GM18505 (cell line): Measurements from ENCODE around the gene TTC28.
"Not testable (repeated sequence)": the region's sequence is repeated elsewhere in the genome, so short reads cannot be mapped to it uniquely, and the experiment has no call there.

Experiments used
- ATAC-seq: cut with Tn5 transposase; IDR thresholded peaks from one replicate; pipeline ENCODE4 v1.9.1; 2021; ENCODE audit not compliant: unreplicated experiment
- POLR2A ChIP-seq: IDR thresholded peaks from 4 replicates; pipeline ENCODE4 v1.6.1; 2011; ENCODE audit warnings: borderline replicate concordance; ENCODE audit not compliant: insufficient read depth, insufficient read length; ENCODE audit errors: extremely low read depth

Gene TTC28

DNA sequence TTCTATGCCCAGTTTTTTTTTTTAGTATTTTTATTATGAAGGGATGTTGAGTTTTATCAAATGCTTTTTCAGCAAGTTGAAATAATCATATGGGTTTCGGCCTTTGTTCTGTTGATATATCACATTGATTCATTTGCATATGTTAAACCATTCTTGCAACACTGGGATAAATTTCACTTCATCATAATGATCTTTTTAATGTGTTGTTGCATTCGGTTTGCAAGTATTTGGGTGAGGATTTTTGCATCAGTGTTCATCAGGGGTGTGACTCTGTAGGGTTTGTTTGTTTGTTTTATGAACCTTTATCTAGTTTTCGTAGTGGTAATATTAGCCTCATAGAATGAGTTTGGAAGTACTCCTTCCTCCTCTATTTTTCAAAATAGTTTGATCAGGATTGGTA lies 103.5 kb downstream of the TTC28 start:
- no peak for TF ChIP-seq POLR2A
- no peak for ATAC-seq

DNA sequence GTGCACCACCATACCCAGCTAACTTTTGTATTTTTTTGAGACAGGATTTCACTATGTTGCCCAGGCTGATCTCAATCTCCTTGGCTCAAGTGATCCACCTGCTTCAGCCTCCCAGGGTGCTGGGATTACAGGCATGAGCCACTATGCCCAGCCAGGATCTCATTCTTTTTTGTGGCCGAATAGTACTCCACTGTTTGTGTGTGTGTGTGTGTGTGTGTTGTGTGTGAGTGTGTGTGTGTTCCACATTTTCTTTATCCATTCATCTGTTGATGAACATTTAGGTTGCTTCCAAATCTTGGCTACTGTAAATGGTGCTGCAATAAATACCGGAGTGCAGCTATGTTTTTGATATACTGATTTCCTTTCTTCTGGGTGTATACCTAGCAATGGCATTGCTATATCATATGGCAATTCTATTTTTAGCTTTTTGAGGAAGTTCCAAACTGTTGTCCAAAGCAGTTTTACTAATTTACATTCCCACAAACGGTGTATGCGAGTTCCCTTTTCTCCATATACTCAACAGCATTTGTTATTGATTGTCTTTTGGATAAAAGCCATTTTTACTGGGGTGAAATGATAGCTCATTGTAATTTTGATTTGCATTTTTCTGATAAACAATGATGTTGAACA lies 105.4 kb downstream of the TTC28 start:
- no peak for ATAC-seq
- TF ChIP-seq POLR2A = no peak

DNA sequence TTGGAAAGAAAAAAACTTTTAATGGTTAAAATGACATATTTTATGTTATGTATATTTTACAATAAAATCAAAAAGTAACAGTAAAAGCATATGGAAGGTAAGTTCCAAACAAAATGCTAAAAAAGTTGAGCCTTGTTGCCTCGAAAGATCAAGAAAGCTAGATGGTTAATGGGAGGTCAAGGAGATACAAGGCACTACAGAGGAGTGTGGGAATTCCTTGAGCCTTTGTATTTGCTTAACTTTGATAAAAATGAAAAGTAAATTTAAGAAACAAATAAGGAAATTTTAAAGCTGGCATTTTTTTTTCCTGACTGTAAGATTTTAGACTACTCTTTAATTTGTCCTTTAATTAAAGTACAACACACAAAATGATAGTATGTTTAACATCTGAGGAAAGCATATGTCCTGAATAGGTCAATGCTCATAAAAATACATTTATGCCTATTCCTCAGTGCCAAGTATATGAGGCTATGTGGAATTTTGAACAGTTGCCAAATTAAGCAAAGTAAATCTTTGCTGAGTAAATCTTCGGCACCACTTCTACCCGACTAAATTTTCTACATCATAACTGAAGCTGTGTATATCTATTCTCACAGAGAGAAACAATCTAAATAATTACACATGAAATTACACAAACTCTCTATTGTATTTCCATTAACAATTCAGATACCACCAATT lies 108.8 kb downstream of the TTC28 start:
- TF ChIP-seq POLR2A = no peak
- ATAC-seq = no peak

DNA sequence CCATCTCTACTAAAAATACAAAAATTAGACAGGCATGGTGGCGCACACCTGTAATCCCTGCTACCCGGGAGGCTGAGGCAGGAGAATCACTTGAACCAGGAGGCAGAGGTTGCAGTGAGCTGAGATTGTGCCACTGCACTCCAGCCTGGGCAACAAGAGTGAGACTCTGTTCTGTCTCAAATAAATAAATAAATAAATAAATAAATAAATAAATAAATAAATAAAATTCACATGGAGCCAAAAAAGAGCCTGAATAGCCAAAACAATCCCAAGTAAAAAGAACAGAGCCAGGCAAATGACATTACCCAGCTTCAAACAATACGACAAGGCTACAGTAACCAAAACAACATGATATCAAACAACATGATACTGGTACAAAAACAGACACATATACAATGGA lies 110.7 kb downstream of the TTC28 start:
- ATAC-seq = not testable (repeated sequence)

DNA sequence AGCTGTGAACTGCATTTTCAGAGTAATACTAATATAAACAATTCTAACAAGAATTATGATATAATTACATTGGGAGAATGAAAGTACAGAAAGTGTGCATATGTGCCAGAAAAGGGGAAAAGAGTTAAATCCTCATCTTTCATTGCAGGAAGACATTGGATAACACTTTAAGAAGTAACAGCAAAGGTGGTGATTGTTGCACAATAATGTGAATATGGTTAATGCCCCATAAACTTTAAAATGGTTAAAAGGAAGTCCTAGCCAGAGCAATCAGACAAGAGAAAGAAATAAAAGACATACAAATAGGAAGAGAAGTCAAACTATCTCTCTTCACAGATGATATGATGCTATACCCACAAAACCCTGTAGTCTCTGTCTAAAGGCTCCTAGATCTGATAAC lies 111.5 kb downstream of the TTC28 start:
- TF ChIP-seq POLR2A = no peak
- ATAC-seq = no peak

DNA sequence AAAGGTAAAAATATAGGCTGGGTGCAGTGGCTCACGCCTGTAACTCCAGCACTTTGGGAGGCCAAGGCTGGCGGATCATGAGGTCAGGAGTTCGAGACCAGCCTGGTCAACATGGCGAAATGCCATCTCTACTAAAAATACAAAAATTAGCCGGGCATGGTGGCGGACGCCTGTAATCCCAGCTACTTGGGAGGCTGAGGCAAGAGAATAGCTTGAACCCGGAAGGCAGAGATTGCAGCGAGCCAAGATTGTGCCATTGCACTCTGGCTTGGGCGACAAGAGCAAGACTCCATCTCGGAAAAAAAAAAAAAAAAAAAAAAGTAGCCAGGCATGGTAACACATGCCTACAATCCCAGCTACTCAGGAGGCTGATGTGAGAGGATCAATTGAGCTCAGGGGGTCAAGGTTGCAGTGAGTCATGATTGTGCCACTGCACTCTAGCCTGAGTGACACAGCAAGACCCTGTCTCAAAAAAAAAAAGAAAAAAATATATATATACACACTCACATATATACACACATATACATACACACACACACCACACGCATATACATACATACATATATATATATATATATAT lies 112.6 kb downstream of the TTC28 start:
- not testable (repeated sequence) for ATAC-seq

DNA sequence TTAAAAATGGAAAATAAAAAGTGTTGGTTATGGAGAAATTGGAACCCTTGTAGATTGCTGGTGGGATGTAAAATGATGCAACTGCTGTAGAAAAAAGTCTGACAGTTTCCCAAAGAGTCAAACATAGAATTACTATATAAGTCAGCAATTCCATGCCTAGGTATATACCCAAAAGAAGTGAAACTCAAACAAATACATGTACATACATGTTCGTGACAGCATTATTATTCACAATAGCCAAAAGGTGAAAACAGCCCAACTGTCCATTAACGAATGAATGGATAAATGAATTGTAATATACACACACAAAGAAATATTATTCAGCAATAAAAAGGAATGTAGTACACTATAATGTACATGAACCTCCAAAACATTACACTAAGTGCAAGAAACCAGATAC lies 116.0 kb downstream of the TTC28 start:
- TF ChIP-seq POLR2A = no peak
- ATAC-seq = no peak

DNA sequence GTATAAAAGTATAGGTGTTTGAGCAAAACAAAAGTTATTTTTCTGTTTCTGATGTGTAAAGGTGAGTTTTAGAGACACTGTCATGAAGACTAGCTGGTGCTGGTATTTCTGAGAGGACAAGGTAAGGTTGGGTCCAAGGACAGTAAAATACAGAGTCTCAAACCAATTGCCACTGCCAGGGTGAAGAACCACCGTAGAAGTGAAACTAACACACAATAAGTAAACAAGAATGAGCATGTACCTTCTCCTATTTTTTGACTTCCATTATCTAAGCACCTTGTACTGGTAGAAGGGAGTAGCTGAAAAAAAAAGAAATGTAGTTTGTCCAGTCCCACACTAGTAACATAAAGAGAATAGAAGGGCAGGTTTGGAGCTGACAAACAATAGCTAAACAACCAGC lies 117.3 kb downstream of the TTC28 start:
- no peak for ATAC-seq
- no peak for TF ChIP-seq POLR2A

DNA sequence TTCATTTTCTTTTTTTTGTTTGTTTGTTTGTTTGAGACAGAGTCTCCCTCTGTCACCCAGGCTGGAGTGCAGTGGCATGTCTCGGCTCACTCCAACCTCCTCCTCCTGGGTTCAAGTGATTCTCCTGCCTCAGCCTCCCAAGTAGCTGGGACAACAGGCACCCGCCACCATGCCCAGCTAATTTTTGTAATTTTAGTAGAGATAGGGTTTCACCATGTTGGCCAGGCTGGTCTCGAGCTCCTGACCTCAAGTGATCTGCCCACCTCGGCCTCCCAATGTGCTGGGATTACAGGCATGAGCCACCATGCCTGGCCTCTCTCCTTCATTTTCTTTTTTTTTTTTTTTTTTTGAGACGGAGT lies 118.9 kb downstream of the TTC28 start:
- not testable (repeated sequence) for ATAC-seq

DNA sequence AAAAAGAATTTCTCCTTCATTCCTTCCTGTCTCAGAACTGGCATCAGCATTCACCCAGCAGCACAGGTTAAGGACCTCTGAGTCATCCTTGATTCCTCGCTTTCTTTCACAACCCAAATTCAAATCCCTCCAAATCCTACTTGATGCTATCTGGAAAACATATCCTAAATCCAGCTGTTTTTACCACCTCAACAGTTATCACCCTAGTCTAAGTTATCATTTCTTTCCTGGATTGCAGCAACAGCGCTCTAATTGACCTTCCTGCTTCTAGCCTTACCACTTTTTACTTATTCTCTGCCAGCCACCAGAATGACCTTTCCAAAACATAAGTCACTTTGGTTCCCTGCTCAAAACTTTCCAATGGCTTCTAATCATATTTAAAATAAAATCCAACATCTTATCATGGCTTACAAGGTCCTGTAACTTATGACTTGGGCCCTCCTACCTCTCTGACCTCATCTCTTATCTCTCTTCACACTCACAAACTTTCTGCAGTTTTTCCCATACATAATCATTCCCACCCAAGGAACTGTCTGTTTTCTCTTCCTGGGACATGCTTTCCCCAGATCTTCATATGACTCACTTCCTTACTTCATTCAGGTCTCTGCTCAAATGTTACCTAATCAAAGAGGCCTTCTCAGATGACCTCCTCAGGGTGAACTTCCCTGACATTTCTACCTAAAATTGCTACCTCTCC lies 119.4 kb downstream of the TTC28 start:
- no peak for TF ChIP-seq POLR2A
- no peak for ATAC-seq

DNA sequence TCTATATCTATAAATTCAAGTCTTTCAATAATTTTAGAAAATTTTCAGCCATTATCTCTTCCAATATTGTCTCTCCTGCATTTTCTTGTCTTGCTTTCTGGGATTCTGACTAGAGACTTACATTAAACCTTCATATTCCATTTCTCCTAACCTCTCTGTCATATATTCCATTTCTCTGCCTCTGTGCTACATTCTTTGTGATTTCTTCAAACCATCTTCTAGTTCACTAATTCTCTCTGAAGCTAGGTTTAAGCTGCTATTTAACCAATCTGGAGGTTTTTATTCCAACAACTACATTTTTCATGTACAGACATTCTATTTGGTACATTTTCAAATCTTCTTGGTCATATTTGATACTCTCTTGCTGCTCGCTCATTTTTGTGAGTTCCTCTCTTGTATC lies 122.5 kb downstream of the TTC28 start:
- no peak for ATAC-seq
- TF ChIP-seq POLR2A = no peak

DNA sequence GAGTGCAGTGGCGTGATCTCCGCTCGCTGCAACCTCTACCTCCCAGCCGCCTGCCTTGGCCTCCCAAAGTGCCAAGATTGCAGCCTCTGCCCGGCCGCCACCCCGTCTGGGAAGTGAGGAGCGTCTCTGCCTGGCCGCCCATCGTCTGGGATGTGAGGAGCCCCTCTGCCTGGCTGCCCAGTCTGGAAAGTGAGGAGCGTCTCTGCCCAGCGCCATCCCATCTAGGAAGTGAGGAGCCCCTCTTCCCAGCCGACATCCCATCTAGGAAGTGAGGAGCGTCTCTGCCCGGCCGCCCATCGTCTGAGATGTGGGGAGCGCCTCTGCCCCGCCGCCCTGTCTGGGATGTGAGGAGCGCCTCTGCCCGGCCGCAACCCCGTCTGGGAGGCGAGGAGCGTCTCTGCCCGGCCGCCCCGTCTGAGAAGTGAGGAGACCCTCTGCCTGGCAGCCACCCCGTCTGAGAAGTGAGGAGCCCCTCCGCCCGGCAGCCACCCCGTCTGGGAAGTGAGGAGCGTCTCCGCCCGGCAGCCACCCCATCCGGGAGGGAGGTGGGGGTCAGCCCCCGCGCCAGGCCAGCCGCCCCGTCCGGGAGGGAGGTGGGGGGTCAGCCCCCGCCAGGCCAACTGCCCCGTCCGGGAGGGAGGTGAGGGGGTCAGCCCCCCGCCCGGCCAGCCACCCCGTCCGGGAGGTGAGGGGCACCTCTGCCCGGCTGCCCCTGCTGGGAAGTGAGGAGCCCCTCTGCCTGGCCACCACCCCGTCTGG lies 126.4 kb downstream of the TTC28 start:
- ATAC-seq = not testable (repeated sequence)

DNA sequence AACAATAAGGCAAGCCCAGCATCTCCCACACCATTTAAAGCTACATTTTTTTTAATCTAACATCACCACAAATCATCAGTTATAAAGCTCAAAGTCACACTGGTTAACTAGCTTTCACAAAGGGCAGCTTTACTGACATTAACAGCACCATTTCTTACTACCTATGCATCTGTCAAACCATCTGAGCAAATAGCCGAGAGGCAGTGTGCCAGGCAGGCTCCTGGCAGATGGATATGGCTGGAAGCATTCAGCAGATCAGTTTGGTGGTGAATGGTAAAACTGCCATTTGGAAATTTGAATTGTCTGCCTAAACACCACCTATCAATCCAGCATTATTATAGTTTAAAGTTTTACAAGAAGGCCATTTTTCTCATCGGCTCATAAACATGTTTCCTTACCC lies 131.2 kb downstream of the TTC28 start:
- no peak for TF ChIP-seq POLR2A
- no peak for ATAC-seq
